ENCODE measurements around the gene TMEM185A.
"Not testable (repeated sequence)": the region's sequence is repeated elsewhere in the genome, so short reads cannot be mapped to it uniquely, and the experiment has no call there.

TMEM185A gene

GRCh38 chrX:149631234-149632165 is at the start of gene TMEM185A:
TSS of gene TMEM185A (minus strand) at chrX:149631792. CDS start at chrX:149631580, 212 bp downstream.
- no peak for DNase-seq (ENCODE audit: low read depth)

- DNase-seq (ENCODE audit: low read depth), result no peak
Observed at GRCh38 chrX:149681182-149681581, 49.6 kb upstream of the TMEM185A start.

GRCh38 chrX:149679164-149679678 is 47.6 kb upstream of the TMEM185A start:
- DNase-seq (ENCODE audit: low read depth), result not testable (repeated sequence)

- not testable (repeated sequence) for DNase-seq (ENCODE audit: low read depth)
Observed at GRCh38 chrX:149675554-149675953, 44.0 kb upstream of the TMEM185A start.

- DNase-seq (ENCODE audit: low read depth), result not testable (repeated sequence)
Observed at GRCh38 chrX:149675088-149675487, 43.5 kb upstream of the TMEM185A start.

- not testable (repeated sequence) for DNase-seq (ENCODE audit: low read depth)
Observed at GRCh38 chrX:149660613-149661012, 29.0 kb upstream of the TMEM185A start.

- DNase-seq (ENCODE audit: low read depth), result not testable (repeated sequence)
Observed at GRCh38 chrX:149656260-149656884, 24.8 kb upstream of the TMEM185A start.

GRCh38 chrX:149652232-149652981 is 20.8 kb upstream of the TMEM185A start:
- no peak for DNase-seq (ENCODE audit: low read depth)

GRCh38 chrX:149650162-149650561 is 18.6 kb upstream of the TMEM185A start:
- DNase-seq (ENCODE audit: low read depth), result no peak

GRCh38 chrX:149648932-149649331 is 17.3 kb upstream of the TMEM185A start:
- DNase-seq (ENCODE audit: low read depth), result no peak

- no peak for DNase-seq (ENCODE audit: low read depth)
Observed at GRCh38 chrX:149647505-149647904, 15.9 kb upstream of the TMEM185A start.

GRCh38 chrX:149643496-149643895 is 11.9 kb upstream of the TMEM185A start:
- DNase-seq (ENCODE audit: low read depth), result no peak

- DNase-seq (ENCODE audit: low read depth), result no peak
Observed at GRCh38 chrX:149641835-149642234, 10.2 kb upstream of the TMEM185A start.

GRCh38 chrX:149641432-149641831 is 9.8 kb upstream of the TMEM185A start:
- DNase-seq (ENCODE audit: low read depth), result no peak

GRCh38 chrX:149639568-149639967 is 8.0 kb upstream of the TMEM185A start:
- no peak for DNase-seq (ENCODE audit: low read depth)

GRCh38 chrX:149638860-149639259 is 7.3 kb upstream of the TMEM185A start:
- no peak for DNase-seq (ENCODE audit: low read depth)

- no peak for DNase-seq (ENCODE audit: low read depth)
Observed at GRCh38 chrX:149633511-149633910, 1.9 kb upstream of the TMEM185A start.

GRCh38 chrX:149630681-149631233 is 835 bp downstream of the TMEM185A start:
- no peak for DNase-seq (ENCODE audit: low read depth)

- no peak for DNase-seq (ENCODE audit: low read depth)
Observed at GRCh38 chrX:149629730-149630387, 1.7 kb downstream of the TMEM185A start.

GRCh38 chrX:149628768-149629167 is 2.8 kb downstream of the TMEM185A start:
- DNase-seq (ENCODE audit: low read depth), result no peak

GRCh38 chrX:149628280-149628679 is 3.3 kb downstream of the TMEM185A start:
- no peak for DNase-seq (ENCODE audit: low read depth)

Measured in fibroblast of the conjunctiva (primary cell).